ENCODE results near the gene FARS2.

DNA sequence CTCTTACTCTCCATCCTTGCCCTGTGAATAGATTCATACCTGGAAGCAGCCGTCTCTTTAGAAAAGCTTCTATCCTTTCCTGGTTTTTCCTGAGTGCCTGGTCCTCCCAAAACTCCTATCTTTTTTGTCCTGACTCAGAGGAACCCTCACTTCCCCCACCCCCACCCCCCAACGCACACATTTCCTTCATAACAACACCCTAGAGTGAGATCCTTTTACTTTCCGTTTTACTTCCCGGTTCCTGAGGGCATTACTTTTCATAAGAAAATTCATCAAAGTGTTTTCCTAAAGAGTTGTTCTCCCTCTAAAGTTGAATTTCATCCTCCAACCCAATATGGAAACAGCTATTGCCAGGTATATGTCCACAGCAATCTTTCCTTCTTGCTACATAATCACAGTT lies 418.4 kb downstream of the FARS2 start:
- TF ChIP-seq CTCF (IDR thresholded peaks at IDR 0.05 in 8 of 11, conservative IDR thresholded peaks at IDR 0.05 in 3 of 11) (no peak), POLR2A (IDR thresholded peaks at IDR 0.05) (no peak)

All from spleen (tissue), 7 donors.